ENCODE data around the gene PLK1. TPM values are rescaled to one million over a fixed set of nuclear protein-coding genes. Genes with fewer than 3 reads are reported as not detected.
"Not testable (repeated sequence)": the region's sequence is repeated elsewhere in the genome, so short reads cannot be mapped to it uniquely, and the experiment has no call there.

Gene PLK1
- total RNA-seq, 1 donor from 2014 or later, result 108 TPM

- no peak for TF ChIP-seq CTCF (conservative IDR thresholded peaks at IDR 0.05)
- H3K4me1 Mint-ChIP-seq, result no peaks in the 10 kb centered on the region
- H3K27ac Mint-ChIP-seq (ENCODE audit: unreplicated experiment), result no peak within 1 kb of the TSS
- peaks cover 3% of the 10 kb centered on the region for H3K9me3 Mint-ChIP-seq
- H3K27me3 Mint-ChIP-seq (ENCODE audit: low read depth), result peaks cover 63% of the 10 kb centered on the region
- H3K4me3 Mint-ChIP-seq, result no peak within 1 kb of the TSS
- H3K36me3 Mint-ChIP-seq (ENCODE audit: low read depth), result no peaks in the 10 kb centered on the region
- DNase-seq (ENCODE audit: low read depth, low spot score), result no peak
These were observed 34.3 kb downstream of the PLK1 start, which contains the start of gene ERN2 for GRCh38 chr16:23712976-23713375. Gene ERN2 (minus strand): TSS chr16:23713222. CDS start chr16:23713187, 35 bp downstream.

GRCh38 chr16:23716484-23716883, 37.8 kb downstream of the PLK1 start:
- Mint-ChIP-seq H3K4me3 (no peak overlapping the region), H3K27ac (ENCODE audit: unreplicated experiment) (no peak overlapping the region), H3K4me1 (no peaks in the 10 kb centered on the region), H3K27me3 (ENCODE audit: low read depth) (peaks cover 58% of the 10 kb centered on the region), H3K9me3 (no peaks in the 10 kb centered on the region), H3K36me3 (ENCODE audit: low read depth) (no peaks in the 10 kb centered on the region)
- DNase-seq (ENCODE audit: low read depth, low spot score), result no peak
- no peak for TF ChIP-seq CTCF (conservative IDR thresholded peaks at IDR 0.05)

- peaks cover 21% of the 10 kb centered on the region for H3K27me3 Mint-ChIP-seq (ENCODE audit: low read depth)
- DNase-seq (ENCODE audit: low read depth, low spot score); H3K9me3 Mint-ChIP-seq; H3K27ac Mint-ChIP-seq (ENCODE audit: unreplicated experiment); H3K4me3 Mint-ChIP-seq; H3K36me3 Mint-ChIP-seq (ENCODE audit: low read depth); H3K4me1 Mint-ChIP-seq: not testable (repeated sequence)
These were observed 44.0 kb downstream of the PLK1 start for GRCh38 chr16:23722613-23723240.

GRCh38 chr16:23724096-23724784, 45.6 kb downstream of the PLK1 start:
- H3K4me3 Mint-ChIP-seq, result no peak overlapping the region
- H3K27me3 Mint-ChIP-seq (ENCODE audit: low read depth), result peaks cover 11% of the 10 kb centered on the region
- H3K36me3 Mint-ChIP-seq (ENCODE audit: low read depth), result no peaks in the 10 kb centered on the region
- no peak for TF ChIP-seq CTCF (conservative IDR thresholded peaks at IDR 0.05)
- H3K27ac Mint-ChIP-seq (ENCODE audit: unreplicated experiment), result no peak overlapping the region
- peaks cover 5% of the 10 kb centered on the region for H3K4me1 Mint-ChIP-seq
- peaks cover 2% of the 10 kb centered on the region for H3K9me3 Mint-ChIP-seq
- no peak for DNase-seq (ENCODE audit: low read depth, low spot score)

- TF ChIP-seq CTCF (conservative IDR thresholded peaks at IDR 0.05), result no peak
- no peak for DNase-seq (ENCODE audit: low read depth, low spot score)
- Mint-ChIP-seq H3K9me3 (peaks cover 2% of the 10 kb centered on the region), H3K27me3 (ENCODE audit: low read depth) (peaks cover 11% of the 10 kb centered on the region), H3K27ac (ENCODE audit: unreplicated experiment) (no peak overlapping the region), H3K4me1 (peaks cover 8% of the 10 kb centered on the region), H3K4me3 (no peak overlapping the region), H3K36me3 (ENCODE audit: low read depth) (no peaks in the 10 kb centered on the region)
These were observed 46.1 kb downstream of the PLK1 start for GRCh38 chr16:23724785-23725131.

GRCh38 chr16:23726710-23727109, 48.0 kb downstream of the PLK1 start:
- H3K4me1 Mint-ChIP-seq, result peaks cover 10% of the 10 kb centered on the region
- H3K9me3 Mint-ChIP-seq, result peaks cover 2% of the 10 kb centered on the region
- TF ChIP-seq CTCF (conservative IDR thresholded peaks at IDR 0.05), result no peak
- no peak for DNase-seq (ENCODE audit: low read depth, low spot score)
- H3K4me3 Mint-ChIP-seq, result no peak overlapping the region
- H3K36me3 Mint-ChIP-seq (ENCODE audit: low read depth), result no peaks in the 10 kb centered on the region
- H3K27me3 Mint-ChIP-seq (ENCODE audit: low read depth), result peaks cover 5% of the 10 kb centered on the region
- no peak overlapping the region for H3K27ac Mint-ChIP-seq (ENCODE audit: unreplicated experiment)
